ENCODE results near the gene RPL27A.

DNA sequence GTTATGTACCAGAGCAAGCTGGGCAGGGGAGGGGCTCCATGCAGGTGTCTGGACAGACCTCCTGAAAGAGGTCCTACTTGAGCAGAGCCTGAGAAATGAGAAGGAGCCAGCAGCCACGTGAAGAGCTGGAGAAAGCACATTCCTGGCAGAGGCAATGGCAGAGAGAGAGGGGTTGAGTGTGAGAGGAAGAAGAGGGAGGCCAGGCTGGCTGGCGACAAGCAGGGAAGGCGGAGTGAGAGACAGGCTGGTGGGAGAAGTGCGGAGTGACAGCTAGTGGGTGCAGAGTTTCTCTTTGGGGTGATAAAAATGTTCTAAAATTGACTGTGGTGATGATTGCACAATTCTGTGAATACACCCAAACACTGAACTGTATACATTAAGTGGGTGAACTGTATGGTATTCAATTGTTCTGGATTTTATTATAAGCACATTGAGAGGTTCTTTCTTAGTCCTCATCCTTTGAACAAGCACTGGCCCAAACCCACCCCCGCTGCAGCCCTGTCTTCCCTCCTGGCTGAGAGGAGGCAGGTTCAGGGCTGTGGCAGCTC lies 29.4 kb downstream of the RPL27A start:
- TF ChIP-seq, protein P1, sequence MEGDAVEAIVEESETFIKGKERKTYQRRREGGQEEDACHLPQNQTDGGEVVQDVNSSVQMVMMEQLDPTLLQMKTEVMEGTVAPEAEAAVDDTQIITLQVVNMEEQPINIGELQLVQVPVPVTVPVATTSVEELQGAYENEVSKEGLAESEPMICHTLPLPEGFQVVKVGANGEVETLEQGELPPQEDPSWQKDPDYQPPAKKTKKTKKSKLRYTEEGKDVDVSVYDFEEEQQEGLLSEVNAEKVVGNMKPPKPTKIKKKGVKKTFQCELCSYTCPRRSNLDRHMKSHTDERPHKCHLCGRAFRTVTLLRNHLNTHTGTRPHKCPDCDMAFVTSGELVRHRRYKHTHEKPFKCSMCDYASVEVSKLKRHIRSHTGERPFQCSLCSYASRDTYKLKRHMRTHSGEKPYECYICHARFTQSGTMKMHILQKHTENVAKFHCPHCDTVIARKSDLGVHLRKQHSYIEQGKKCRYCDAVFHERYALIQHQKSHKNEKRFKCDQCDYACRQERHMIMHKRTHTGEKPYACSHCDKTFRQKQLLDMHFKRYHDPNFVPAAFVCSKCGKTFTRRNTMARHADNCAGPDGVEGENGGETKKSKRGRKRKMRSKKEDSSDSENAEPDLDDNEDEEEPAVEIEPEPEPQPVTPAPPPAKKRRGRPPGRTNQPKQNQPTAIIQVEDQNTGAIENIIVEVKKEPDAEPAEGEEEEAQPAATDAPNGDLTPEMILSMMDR (IDR thresholded peaks at IDR 0.05) = no peak
- TF ChIP-seq POLR2A (IDR thresholded peaks at IDR 0.05) = no peak
